ENCODE measurements around the gene BET1L.

The BET1L gene

GRCh38 chr11:207208-207862, at the start of gene BET1L, which contains the start of gene RIC8A:
BET1L (minus strand) TSS chr11:207399; CDS start chr11:207321, 78 bp downstream.
RIC8A (plus strand) TSS chr11:207708; CDS start chr11:208855, 1,147 bp downstream.
- peak; percentile 79 for ATAC-seq (ENCODE audit: insufficient read depth, low read depth)
- TF ChIP-seq EZH2 (IDR thresholded peaks at IDR 0.05; ENCODE audit: borderline replicate concordance, low read depth, low read length, severe bottlenecking) = no peak
- peak; percentile 7 for TF ChIP-seq CTCF (IDR thresholded peaks at IDR 0.05; ENCODE audit: borderline replicate concordance, extremely low read depth, low read length, poor library complexity, severe bottlenecking)
- H3K27ac ChIP-seq (ENCODE audit: low read length) = peak within 1 kb of the TSS; percentile 96

GRCh38 chr11:255816-256215, 48.6 kb upstream of the BET1L start:
- DNase-seq (no peak), ATAC-seq (ENCODE audit: insufficient read depth, low read depth) (no peak)
- no peaks in the 10 kb centered on the region for H3K27me3 ChIP-seq (ENCODE audit: insufficient read depth, low read length, poor library complexity)
- no peak overlapping the region for H2AFZ ChIP-seq (ENCODE audit: low read depth, low read length)
- H3K79me2 ChIP-seq (ENCODE audit: insufficient read depth, low read length) = no peaks in the 10 kb centered on the region
- H4K20me1 ChIP-seq (ENCODE audit: insufficient read depth, low read length) = peaks cover 5% of the 10 kb centered on the region; the same call in 1 of the 2 replicates
- H3K36me3 ChIP-seq (ENCODE audit: insufficient read depth, low read length) = peaks cover 32% of the 10 kb centered on the region
- no peaks in the 10 kb centered on the region for H3K4me1 ChIP-seq (ENCODE audit: insufficient read depth, low read length)
- H3K4me3 ChIP-seq (ENCODE audit: low read depth in 1 of 2, low read length in 2 of 2) = no peak overlapping the region
- no peak overlapping the region for H3K4me2 ChIP-seq (ENCODE audit: insufficient read depth, low read length)
- H3K9me3 ChIP-seq (ENCODE audit: insufficient read depth, low read length, severe bottlenecking) = no peaks in the 10 kb centered on the region
- no peak overlapping the region for H3K27ac ChIP-seq (ENCODE audit: low read length)
- TF ChIP-seq CTCF (IDR thresholded peaks at IDR 0.05; ENCODE audit: borderline replicate concordance, extremely low read depth, low read length, poor library complexity, severe bottlenecking) = no peak
- TF ChIP-seq EZH2 (IDR thresholded peaks at IDR 0.05; ENCODE audit: borderline replicate concordance, low read depth, low read length, severe bottlenecking) = no peak
- H3K9ac ChIP-seq (ENCODE audit: low read depth, low read length) = no peak overlapping the region

More at GRCh38 chr11:207208-207862, at the start of gene BET1L, which contains the start of gene RIC8A:
- DNase-seq = peak; percentile 98
- H3K4me3 ChIP-seq (ENCODE audit: low read depth in 1 of 2, low read length in 2 of 2) = peak within 1 kb of the TSS; percentile 89 to 90
- peaks cover 64% of the 10 kb centered on the region for H4K20me1 ChIP-seq (ENCODE audit: insufficient read depth, low read length)
- H3K4me2 ChIP-seq (ENCODE audit: insufficient read depth, low read length) = peak within 1 kb of the TSS; percentile 96
- peaks cover 60% of the 10 kb centered on the region for H3K79me2 ChIP-seq (ENCODE audit: insufficient read depth, low read length)
- peaks cover 56% of the 10 kb centered on the region for H3K36me3 ChIP-seq (ENCODE audit: insufficient read depth, low read length)
- H3K4me1 ChIP-seq (ENCODE audit: insufficient read depth, low read length) = peaks cover 44% of the 10 kb centered on the region
- H3K27me3 ChIP-seq (ENCODE audit: insufficient read depth, low read length, poor library complexity) = no peaks in the 10 kb centered on the region
- peak within 1 kb of the TSS; percentile 91 for H3K9ac ChIP-seq (ENCODE audit: low read depth, low read length)
- peak within 1 kb of the TSS; percentile 78 for H2AFZ ChIP-seq (ENCODE audit: low read depth, low read length)
- H3K9me3 ChIP-seq (ENCODE audit: insufficient read depth, low read length, severe bottlenecking) = no peaks in the 10 kb centered on the region

- H4K20me1 ChIP-seq (ENCODE audit: insufficient read depth, low read length) = peaks cover 5% of the 10 kb centered on the region; the same call in 1 of the 2 replicates
- TF ChIP-seq EZH2 (IDR thresholded peaks at IDR 0.05; ENCODE audit: borderline replicate concordance, low read depth, low read length, severe bottlenecking) = no peak
- H3K79me2 ChIP-seq (ENCODE audit: insufficient read depth, low read length) = no peaks in the 10 kb centered on the region
- no peak overlapping the region for H3K27ac ChIP-seq (ENCODE audit: low read length)
- no peaks in the 10 kb centered on the region for H3K9me3 ChIP-seq (ENCODE audit: insufficient read depth, low read length, severe bottlenecking)
- H3K36me3 ChIP-seq (ENCODE audit: insufficient read depth, low read length) = peaks cover 38% of the 10 kb centered on the region
- ATAC-seq (ENCODE audit: insufficient read depth, low read depth) (no peak), DNase-seq (no peak)
- H3K4me3 ChIP-seq (ENCODE audit: low read depth in 1 of 2, low read length in 2 of 2) = no peak overlapping the region
- H2AFZ ChIP-seq (ENCODE audit: low read depth, low read length) = no peak overlapping the region
- H3K27me3 ChIP-seq (ENCODE audit: insufficient read depth, low read length, poor library complexity) = no peaks in the 10 kb centered on the region
- H3K9ac ChIP-seq (ENCODE audit: low read depth, low read length) = no peak overlapping the region
- no peak overlapping the region for H3K4me2 ChIP-seq (ENCODE audit: insufficient read depth, low read length)
- no peaks in the 10 kb centered on the region for H3K4me1 ChIP-seq (ENCODE audit: insufficient read depth, low read length)
Observed at GRCh38 chr11:255176-255575, 48.0 kb upstream of the BET1L start.

- ATAC-seq (ENCODE audit: insufficient read depth, low read depth) = no peak
- Histone ChIP-seq H3K27me3 (ENCODE audit: insufficient read depth, low read length, poor library complexity) (no peaks in the 10 kb centered on the region), H3K36me3 (ENCODE audit: insufficient read depth, low read length) (peaks cover 50% of the 10 kb centered on the region)
Observed at GRCh38 chr11:253886-254270, 46.7 kb upstream of the BET1L start.

More at GRCh38 chr11:253886-254270, 46.7 kb upstream of the BET1L start:
- Histone ChIP-seq H3K4me1 (ENCODE audit: insufficient read depth, low read length) (no peaks in the 10 kb centered on the region), H4K20me1 (ENCODE audit: insufficient read depth, low read length) (peaks cover 5% of the 10 kb centered on the region; the same call in 1 of the 2 replicates), H3K79me2 (ENCODE audit: insufficient read depth, low read length) (0 out of 2 replicates have a peak, but pooled peaks cover 2% of the 10 kb centered on the region), H3K4me2 (ENCODE audit: insufficient read depth, low read length) (no peak overlapping the region), H3K9ac (ENCODE audit: low read depth, low read length) (no peak overlapping the region), H3K4me3 (ENCODE audit: low read depth in 1 of 2, low read length in 2 of 2) (no peak overlapping the region), H3K9me3 (ENCODE audit: insufficient read depth, low read length, severe bottlenecking) (no peaks in the 10 kb centered on the region), H3K27ac (ENCODE audit: low read length) (no peak overlapping the region), H2AFZ (ENCODE audit: low read depth, low read length) (no peak overlapping the region)
- no peak for TF ChIP-seq CTCF (IDR thresholded peaks at IDR 0.05; ENCODE audit: borderline replicate concordance, extremely low read depth, low read length, poor library complexity, severe bottlenecking)
- no peak for TF ChIP-seq EZH2 (IDR thresholded peaks at IDR 0.05; ENCODE audit: borderline replicate concordance, low read depth, low read length, severe bottlenecking)
- DNase-seq = no peak
